HEK293T (cell line): ENCODE measurements around the gene MT3.

Experiments used
- CTCF ChIA-PET: fragments of 350-600 bp; formaldehyde crosslinking; extraction: SDS; loops from one replicate; lab custom pipeline; 2021; ENCODE audit warnings: antibody characterized with exemption, inconsistent platforms; lab: Yijun Ruan, JAX
- POLR2A ChIA-PET: fragments of 350-600 bp; formaldehyde crosslinking; extraction: SDS; loops from one replicate; lab custom pipeline; 2020; ENCODE audit warnings: antibody characterized with exemption, inconsistent platforms; lab: Yijun Ruan, JAX
- DNase-seq: peaks from one replicate; pipeline ENCODE4 v3.0.0; 2012; ENCODE audit warnings: mixed read lengths; ENCODE audit errors: extremely low spot score
- ARNT ChIP-seq: fragments of 450-650 bp; IDR thresholded peaks from 2 replicates; pipeline ENCODE4 v1.6.1; 2017; ENCODE audit warnings: mild to moderate bottlenecking
- BHLHE40 ChIP-seq: fragments of 450-650 bp; IDR thresholded peaks from 2 replicates; pipeline ENCODE4 v1.6.1; 2016; ENCODE audit warnings: mild to moderate bottlenecking, moderate library complexity, borderline replicate concordance
- CTBP1 ChIP-seq: fragments of 450-650 bp; IDR thresholded peaks from 2 replicates; pipeline ENCODE4 v1.6.1; 2016; ENCODE audit warnings: borderline replicate concordance
- ELF4 ChIP-seq: fragments of 450-650 bp; IDR thresholded peaks from 2 replicates; pipeline ENCODE4 v1.6.1; 2017; ENCODE audit warnings: antibody characterized with exemption
- FOXA1 ChIP-seq: fragments of 450-650 bp; IDR thresholded peaks from 2 replicates; pipeline ENCODE4 v1.6.1; 2016; ENCODE audit warnings: mild to moderate bottlenecking
- FOXK2 ChIP-seq: fragments of 450-650 bp; IDR thresholded peaks from 2 replicates; pipeline ENCODE4 v1.6.1; 2016; ENCODE audit warnings: mild to moderate bottlenecking
- FOXM1 ChIP-seq: fragments of 450-650 bp; IDR thresholded peaks from 2 replicates; pipeline ENCODE4 v1.6.1; 2017; ENCODE audit warnings: mild to moderate bottlenecking, borderline replicate concordance
- HDGF ChIP-seq: fragments of 450-650 bp; IDR thresholded peaks from 2 replicates; pipeline ENCODE4 v1.6.1; 2017; ENCODE audit warnings: antibody characterized with exemption, borderline replicate concordance
- L3MBTL2 ChIP-seq: fragments of 450-650 bp; conservative IDR thresholded peaks from 2 replicates; pipeline ENCODE4 v1.6.1; 2016; ENCODE audit warnings: mild to moderate bottlenecking
- LEF1 ChIP-seq: fragments of 450-650 bp; IDR thresholded peaks from 2 replicates; pipeline ENCODE4 v1.6.1; 2017; ENCODE audit warnings: mild to moderate bottlenecking, borderline replicate concordance
- NFRKB ChIP-seq: fragments of 450-650 bp; IDR thresholded peaks from 2 replicates; pipeline ENCODE4 v1.6.1; 2016; ENCODE audit warnings: mild to moderate bottlenecking, moderate library complexity
- PKNOX1 ChIP-seq: fragments of 450-650 bp; IDR thresholded peaks from 2 replicates; pipeline ENCODE4 v1.6.1; 2016
- SP1 ChIP-seq: fragments of 450-650 bp; IDR thresholded peaks from 2 replicates; pipeline ENCODE4 v1.6.1; 2017
- SUZ12 ChIP-seq: fragments of 450-650 bp; IDR thresholded peaks from 2 replicates; pipeline ENCODE4 v1.6.1; 2016; ENCODE audit warnings: mild to moderate bottlenecking
- TARDBP ChIP-seq: fragments of 450-650 bp; IDR thresholded peaks from 2 replicates; pipeline ENCODE4 v1.6.1; 2016
- ZNF384 ChIP-seq: fragments of 450-650 bp; IDR thresholded peaks from 2 replicates; pipeline ENCODE4 v1.6.1; 2016

The MT3 gene

GRCh38 chr16:56549161-56549560 is 40.2 kb upstream of the MT3 start:
- CTCF ChIA-PET: no interaction called here
- no peak for TF ChIP-seq SP1
- TF ChIP-seq BHLHE40: no peak
- no peak for TF ChIP-seq HDGF
- no peak for TF ChIP-seq PKNOX1
- TF ChIP-seq ZNF384: no peak
- TF ChIP-seq CTBP1: no peak
- TF ChIP-seq NFRKB: no peak
- no peak for TF ChIP-seq ELF4
- TF ChIP-seq FOXM1: no peak
- TF ChIP-seq TARDBP: no peak
- no peak for TF ChIP-seq ARNT
- TF ChIP-seq L3MBTL2: no peak
- no peak for TF ChIP-seq LEF1
- no peak for TF ChIP-seq FOXA1
- TF ChIP-seq FOXK2: no peak
- no peak for TF ChIP-seq SUZ12
- POLR2A ChIA-PET: no interaction called here
- no peak for DNase-seq

- TF ChIP-seq BHLHE40 (no peak), ZNF384 (no peak), L3MBTL2 (no peak), ELF4 (no peak), LEF1 (no peak), FOXA1 (no peak), PKNOX1 (no peak), NFRKB (no peak)
- no peak for DNase-seq
- ChIA-PET POLR2A (no interaction called here), CTCF (no interaction called here)
Measured at GRCh38 chr16:56549744-56550385, 39.5 kb upstream of the MT3 start.

- no peak for DNase-seq
- CTCF ChIA-PET: no interaction called here
- POLR2A ChIA-PET: no interaction called here
- TF ChIP-seq FOXK2 (no peak), NFRKB (no peak), FOXM1 (no peak), SP1 (no peak), CTBP1 (no peak), SUZ12 (no peak), TARDBP (no peak), ELF4 (no peak), ARNT (no peak), PKNOX1 (no peak), LEF1 (no peak), FOXA1 (no peak)
Measured at GRCh38 chr16:56551796-56552738, 37.3 kb upstream of the MT3 start.

- ChIA-PET POLR2A (no interaction called here), CTCF (no interaction called here)
- TF ChIP-seq HDGF: no peak
- TF ChIP-seq BHLHE40: no peak
- no peak for TF ChIP-seq CTBP1
- no peak for TF ChIP-seq SP1
- no peak for TF ChIP-seq L3MBTL2
- no peak for TF ChIP-seq FOXA1
- TF ChIP-seq LEF1: no peak
- no peak for TF ChIP-seq PKNOX1
- no peak for TF ChIP-seq NFRKB
- no peak for TF ChIP-seq FOXM1
- TF ChIP-seq SUZ12: no peak
- TF ChIP-seq ARNT: no peak
- TF ChIP-seq ZNF384: no peak
- no peak for TF ChIP-seq FOXK2
- TF ChIP-seq ELF4: no peak
- DNase-seq: no peak
Measured at GRCh38 chr16:56554441-56554840, 34.9 kb upstream of the MT3 start.

GRCh38 chr16:56558024-56558747 is 31.1 kb upstream of the MT3 start:
- CTCF ChIA-PET: no interaction called here
- DNase-seq: no peak
- POLR2A ChIA-PET: no interaction called here
- no peak for TF ChIP-seq FOXA1
- no peak for TF ChIP-seq ELF4
- TF ChIP-seq BHLHE40: no peak
- no peak for TF ChIP-seq ZNF384
- TF ChIP-seq ARNT: no peak
- no peak for TF ChIP-seq CTBP1
- no peak for TF ChIP-seq NFRKB
- no peak for TF ChIP-seq HDGF
- no peak for TF ChIP-seq SP1
